HG03378 (cell line): ENCODE results near the gene LDHD.

Experiments used
- ATAC-seq: cut with Tn5 transposase; IDR thresholded peaks from one replicate; pipeline ENCODE4 v1.9.1; 2021; ENCODE audit warnings: mild to moderate bottlenecking, moderate library complexity; ENCODE audit not compliant: unreplicated experiment

LDHD gene

GRCh38 chr16:75083813-75084212, 32.8 kb downstream of the LDHD start:
- ATAC-seq = no peak

- peak; percentile 58 for ATAC-seq
Observed at GRCh38 chr16:75081179-75081859, 35.3 kb downstream of the LDHD start.

DNA sequence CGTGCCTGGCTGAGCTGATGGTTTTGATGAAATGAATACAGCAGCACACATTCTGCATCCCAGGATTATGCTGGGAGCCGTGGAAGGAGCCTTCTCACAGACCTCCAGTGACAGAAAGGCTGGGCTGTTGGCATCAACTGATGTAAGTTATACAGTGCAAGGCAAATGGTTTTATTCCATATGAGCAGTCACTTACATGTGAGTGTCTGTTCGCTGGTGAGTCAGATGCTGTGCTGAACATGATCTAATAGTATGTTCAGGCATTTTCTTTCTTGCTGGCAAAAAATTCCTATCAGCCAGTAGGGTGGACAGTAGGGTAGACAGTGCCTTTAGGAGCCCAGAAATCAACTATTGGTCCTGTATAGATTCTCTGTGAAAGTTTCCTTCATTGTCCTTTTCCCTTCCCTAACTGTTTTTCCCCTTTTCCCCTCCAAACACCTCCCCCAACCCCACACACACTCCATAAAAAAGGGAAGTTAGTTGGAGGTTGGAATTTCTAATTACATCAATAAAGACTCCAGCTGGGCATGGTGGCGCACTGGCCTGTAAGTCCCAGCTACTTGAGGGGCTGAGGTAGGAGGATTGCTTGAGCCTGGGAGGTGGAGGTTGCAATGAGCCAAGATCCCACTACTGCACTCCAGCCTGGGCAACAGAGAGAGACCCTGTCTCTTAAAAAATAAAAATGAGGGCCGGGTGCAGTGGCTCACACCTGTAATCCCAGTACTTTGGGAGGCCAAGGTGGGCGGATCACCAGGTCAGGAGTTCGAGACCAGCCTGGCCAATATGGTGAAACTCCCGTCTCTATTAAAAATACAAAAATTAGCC, 36.2 kb downstream of the LDHD start:
- no peak for ATAC-seq

- ATAC-seq = no peak
Observed at GRCh38 chr16:75079346-75079926, 37.1 kb downstream of the LDHD start.

- ATAC-seq = no peak
Observed at GRCh38 chr16:75078886-75079285, 37.7 kb downstream of the LDHD start.

GRCh38 chr16:75075688-75076268, 40.8 kb downstream of the LDHD start:
- ATAC-seq = peak; percentile 5

- ATAC-seq = peak; percentile 96
Observed at GRCh38 chr16:75074920-75075687, 41.5 kb downstream of the LDHD start.

- no peak for ATAC-seq
Observed at GRCh38 chr16:75074304-75074793, 42.2 kb downstream of the LDHD start.

DNA sequence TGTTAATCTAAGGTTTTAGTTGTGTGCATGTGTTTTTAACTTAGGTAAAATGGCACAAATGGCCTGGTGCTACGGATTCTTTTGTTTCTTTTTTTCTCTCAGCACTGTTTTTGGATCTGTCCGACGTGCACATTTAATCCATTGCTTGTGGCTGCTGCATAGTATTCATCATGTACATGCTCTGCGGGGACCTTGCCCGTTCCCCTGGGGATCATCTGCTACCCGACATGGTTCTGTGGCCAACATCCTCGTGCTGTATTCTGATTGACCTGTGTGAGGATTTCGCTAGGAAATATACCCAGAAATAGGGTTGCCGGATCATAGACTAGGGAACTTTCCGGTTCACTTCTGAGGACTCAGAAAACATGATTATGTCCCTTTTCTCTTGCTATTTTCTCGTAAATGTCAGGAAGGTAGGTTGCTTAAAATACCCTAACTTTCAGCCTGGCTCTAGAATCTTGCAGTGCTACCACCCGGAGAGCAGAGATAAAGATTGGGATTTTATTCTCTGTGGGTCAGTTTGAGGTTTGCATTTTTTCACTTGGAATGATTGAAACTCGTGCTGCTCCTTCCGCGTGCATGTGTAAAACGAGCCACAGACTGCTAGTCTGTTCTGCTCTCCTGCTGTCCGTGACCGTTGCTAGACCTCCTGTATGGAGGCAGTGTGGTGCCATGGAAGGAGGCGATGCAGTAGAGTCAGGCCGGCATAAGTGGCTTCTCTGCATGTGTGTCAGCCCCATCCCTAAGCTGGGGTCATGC, 42.9 kb downstream of the LDHD start:
- ATAC-seq = no peak

DNA sequence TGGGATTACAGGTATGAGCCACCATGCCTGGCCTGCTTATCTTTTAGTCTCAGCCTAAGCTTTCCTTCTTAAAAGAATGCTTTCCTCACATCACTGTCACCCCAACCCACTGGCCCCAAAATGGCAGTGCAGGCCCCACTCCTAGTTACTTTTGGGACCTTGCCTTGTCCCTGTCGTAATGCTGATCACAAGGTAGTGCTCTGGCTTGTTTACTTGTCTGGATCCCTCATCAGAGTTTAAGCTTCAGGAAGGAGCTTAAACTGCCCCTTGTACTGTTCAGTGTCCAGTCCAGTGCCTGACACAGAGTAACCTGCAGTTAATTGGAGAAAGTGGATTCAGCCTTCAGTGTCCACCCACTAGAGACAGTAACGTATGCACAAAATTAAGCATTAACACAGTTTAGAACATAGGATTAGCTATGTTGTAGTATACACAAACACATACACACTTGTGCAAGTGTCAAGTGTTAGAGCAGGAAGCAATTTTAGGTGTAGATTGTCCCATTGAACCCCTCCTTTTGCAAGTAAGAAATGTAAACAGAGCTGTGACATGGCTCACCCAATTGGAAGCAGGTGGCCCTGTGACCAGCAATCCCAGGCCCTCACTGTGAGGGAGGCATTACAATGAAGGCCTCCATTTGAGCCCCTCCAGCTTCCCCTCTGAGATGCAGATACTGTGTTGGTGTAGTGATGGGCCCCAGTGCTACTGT, 44.2 kb downstream of the LDHD start:
- no peak for ATAC-seq

DNA sequence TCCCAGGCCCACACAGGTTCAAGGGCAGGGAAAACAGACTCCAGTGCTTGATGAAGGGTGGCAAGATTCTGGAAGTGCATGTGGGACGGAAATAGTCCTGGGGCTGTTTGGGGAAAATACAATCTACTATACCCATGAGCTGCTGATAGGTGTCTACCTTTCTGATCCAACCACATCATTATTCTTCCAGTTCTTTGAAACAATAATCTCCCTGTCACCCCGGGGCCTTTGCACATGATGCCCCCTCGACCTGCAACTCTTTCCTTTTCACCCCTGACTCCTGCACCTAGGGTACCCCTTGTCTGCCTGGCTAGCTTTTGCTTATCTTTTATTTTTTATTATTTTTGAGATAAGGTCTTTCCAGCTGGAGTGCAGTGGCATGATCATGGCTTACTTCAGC, 45.0 kb downstream of the LDHD start:
- ATAC-seq = no peak

DNA sequence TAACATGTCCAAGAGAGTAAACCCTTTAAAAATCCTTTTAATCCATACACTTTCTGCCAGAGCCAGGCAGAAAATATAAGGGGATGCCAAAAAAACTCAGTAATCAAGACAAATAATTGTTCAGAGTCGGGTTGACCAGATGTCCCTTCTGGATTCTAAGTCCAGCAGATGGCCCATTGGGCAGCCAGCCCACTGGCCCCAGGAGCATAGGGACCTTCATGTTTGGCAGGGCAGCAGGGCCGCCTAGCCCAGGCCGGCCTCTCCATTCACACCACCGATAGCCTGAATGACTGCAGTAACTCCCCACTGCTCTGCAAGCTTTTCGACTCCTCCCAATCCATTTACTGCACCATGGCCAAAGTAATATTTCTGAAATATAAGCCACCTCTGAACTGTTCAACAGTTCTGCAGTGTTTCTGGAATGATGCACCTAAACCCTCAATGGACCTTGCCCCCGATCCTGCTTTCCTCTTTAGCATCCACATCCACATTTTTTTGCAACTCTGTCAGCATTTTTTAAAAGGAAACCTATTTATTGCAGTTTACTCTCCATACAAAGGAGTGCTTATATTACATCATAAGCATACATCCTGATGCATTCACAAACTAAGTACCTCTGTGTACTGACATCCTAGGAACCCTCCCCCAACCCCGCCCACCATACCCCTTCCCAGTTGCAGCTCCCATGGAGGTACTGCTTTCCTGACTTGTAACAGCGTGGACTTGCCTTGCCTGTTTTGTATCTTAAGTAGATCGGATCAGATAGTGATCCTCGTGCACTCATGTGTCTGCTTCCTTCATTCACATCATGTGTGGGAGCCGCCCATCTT, 46.4 kb downstream of the LDHD start:
- ATAC-seq = no peak

DNA sequence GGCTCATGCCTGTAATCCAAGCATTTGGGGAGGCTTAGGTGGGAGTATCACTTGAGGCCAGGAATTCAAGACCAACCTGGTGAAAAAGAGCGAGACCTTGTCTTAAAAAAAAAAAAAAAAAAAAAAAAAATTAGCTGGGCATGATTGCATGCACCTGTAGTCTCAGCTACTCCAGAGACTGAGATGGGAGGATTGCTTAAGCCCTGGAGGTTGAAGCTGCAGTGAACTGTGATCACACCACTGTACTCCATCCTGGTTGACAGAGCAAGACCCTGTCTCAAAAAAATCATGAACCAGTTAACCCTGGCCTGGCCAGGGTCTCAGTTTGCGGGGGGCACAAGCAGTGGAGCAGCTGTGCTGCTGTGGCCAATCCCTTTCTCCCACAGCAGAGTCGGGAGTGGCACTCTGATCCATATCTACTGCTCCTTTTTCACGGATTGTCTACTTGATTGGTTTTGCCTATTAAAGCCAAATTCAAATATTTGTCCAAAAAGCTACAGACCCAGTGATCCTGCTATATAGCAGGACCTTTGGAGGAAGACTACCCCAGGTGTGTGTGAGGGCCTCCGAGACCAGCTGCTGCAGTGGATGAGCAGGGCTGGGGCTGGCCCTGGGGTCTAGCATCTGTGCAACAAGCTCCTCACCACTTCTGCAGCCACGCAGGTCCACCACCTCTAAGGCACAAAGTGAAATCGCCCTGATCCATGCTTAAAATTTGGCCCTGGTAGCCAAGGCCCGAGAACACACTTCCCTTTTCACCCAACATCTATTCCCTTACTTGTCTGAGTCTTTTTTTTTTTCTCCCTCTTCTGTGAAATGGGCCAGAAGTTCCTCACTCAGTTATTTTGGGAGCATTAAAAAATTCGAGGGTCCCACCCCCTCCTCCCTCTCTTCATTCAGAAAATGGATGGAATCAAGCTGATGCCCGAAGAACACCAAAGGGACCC, 48.2 kb downstream of the LDHD start:
- ATAC-seq = no peak

DNA sequence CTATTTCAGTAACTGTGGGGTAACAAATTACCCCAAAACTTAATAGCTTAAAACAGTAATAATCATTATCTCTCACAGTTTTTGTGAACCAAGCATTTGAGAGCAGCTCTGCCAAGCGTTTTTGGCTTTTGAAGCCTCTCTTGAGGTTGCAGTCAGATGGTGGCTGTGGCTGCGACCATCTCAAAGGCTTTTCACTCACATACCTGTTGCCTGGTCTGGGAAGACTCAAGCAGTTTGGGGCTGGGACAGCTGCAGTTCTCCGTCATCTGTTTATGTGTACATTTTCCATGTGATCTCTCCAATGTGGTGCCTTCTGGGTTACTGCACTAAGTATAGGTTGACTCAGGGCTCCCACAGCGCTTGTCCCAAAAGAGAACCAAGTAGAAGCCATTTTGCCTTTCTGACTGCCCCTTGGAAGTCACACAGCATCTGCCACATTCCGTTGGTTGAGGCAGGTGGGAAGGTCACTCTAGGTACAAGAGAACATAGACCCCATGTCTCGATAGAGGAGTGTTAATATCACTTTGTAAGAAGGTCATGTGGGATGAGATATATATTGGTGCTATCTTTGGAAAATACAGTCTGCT, 49.6 kb downstream of the LDHD start:
- ATAC-seq = no peak

DNA sequence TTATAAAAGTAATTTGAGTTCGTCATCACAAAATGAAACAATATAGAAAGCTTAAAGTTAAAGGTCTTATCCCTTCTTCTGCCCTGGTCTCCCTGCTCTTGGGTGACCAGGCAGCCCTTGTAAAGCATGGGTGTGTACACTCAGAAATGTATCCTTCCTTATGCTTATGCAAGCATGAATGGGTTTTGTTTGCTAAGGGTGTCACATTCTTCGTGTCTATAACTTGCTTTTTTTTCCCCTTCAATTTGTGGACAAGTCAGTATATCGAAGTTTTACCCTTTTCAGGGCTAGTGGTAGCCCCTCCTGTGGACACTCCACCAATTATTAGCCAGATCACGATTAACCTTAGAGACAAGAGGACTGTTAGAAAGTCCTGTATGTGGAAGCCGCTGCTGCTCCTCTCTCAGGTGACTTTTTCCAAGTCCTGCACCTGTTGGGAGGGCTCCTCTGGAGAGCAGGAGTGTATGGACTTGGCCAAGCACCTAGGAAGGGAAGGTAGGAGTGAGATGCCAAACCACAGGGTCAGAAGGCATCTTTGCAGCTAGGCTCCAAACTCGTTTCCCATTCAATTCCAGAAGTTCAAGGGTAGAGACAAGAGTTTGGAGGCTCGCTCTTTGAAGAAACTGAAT, 50.9 kb downstream of the LDHD start:
- ATAC-seq = no peak

- no peak for ATAC-seq
Observed at GRCh38 chr16:75065149-75065505, 51.5 kb downstream of the LDHD start.
